OCI-LY3 (cell line): ENCODE results near the gene HAO2.

Experiments used
- EZH2phosphoT487 ChIP-seq: fragments of 200-600 bp; shearing (Covaris generic); IDR thresholded peaks from 2 replicates; pipeline ENCODE4 v1.6.1; 2018; ENCODE audit warnings: antibody characterized with exemption, mixed run types, low read depth
- TF ChIP-seq, protein P1 (sequence below): fragments of 200-600, 300-600 bp; sonication (generic); IDR thresholded peaks from 2 replicates; pipeline ENCODE4 v1.5.1; 2014; ENCODE audit warnings: antibody characterized with exemption, low read length, low read depth

- TF ChIP-seq, protein P1, sequence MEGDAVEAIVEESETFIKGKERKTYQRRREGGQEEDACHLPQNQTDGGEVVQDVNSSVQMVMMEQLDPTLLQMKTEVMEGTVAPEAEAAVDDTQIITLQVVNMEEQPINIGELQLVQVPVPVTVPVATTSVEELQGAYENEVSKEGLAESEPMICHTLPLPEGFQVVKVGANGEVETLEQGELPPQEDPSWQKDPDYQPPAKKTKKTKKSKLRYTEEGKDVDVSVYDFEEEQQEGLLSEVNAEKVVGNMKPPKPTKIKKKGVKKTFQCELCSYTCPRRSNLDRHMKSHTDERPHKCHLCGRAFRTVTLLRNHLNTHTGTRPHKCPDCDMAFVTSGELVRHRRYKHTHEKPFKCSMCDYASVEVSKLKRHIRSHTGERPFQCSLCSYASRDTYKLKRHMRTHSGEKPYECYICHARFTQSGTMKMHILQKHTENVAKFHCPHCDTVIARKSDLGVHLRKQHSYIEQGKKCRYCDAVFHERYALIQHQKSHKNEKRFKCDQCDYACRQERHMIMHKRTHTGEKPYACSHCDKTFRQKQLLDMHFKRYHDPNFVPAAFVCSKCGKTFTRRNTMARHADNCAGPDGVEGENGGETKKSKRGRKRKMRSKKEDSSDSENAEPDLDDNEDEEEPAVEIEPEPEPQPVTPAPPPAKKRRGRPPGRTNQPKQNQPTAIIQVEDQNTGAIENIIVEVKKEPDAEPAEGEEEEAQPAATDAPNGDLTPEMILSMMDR: no peak
- TF ChIP-seq EZH2phosphoT487: no peak
These were observed 70.2 kb downstream of the HAO2 start for GRCh38 chr1:119438761-119439160.
